AG04449 (cell line): ENCODE measurements around the gene NEMP2.

ENCODE experiments used
- CTCF ChIA-PET: fragments of 350-600 bp; formaldehyde crosslinking; extraction: SDS; loops from one replicate; lab custom pipeline; 2021; ENCODE audit warnings: antibody characterized with exemption; lab: Yijun Ruan, JAX
- POLR2A ChIA-PET: fragments of 400-600, 350-600 bp; formaldehyde crosslinking; extraction: SDS; loops from one replicate; lab custom pipeline; 2020; ENCODE audit warnings: antibody characterized with exemption, inconsistent platforms; lab: Yijun Ruan, JAX
- DNase-seq: peaks from one replicate; pipeline ENCODE4 v3.0.0-alpha.2; 2010; ENCODE audit warnings: low read depth, low spot score
- H3K4me3 ChIP-seq: 2 replicates; pipeline ENCODE4 v1.5.1; 2011; ENCODE audit warnings: low read depth, mild to moderate bottlenecking, control low read depth, low read length
- CTCF ChIP-seq: IDR thresholded peaks from one replicate; pipeline ENCODE4 v1.5.1; 2011; ENCODE audit warnings: mild to moderate bottlenecking, moderate library complexity, low read length, control low read depth, inconsistent platforms; ENCODE audit not compliant: insufficient read depth; ENCODE audit errors: missing control alignments

The NEMP2 gene

GRCh38 chr2:190562121-190562520 is 27.6 kb upstream of the NEMP2 start:
- no peak overlapping the region for H3K4me3 ChIP-seq
- CTCF ChIA-PET, result interaction anchor here (0.9 to 1.4 kb wide), 3 partner anchors 9 to 13 kb away, joined by 3 to 4 read pairs (median 4); no protein-coding TSS in a partner anchor
- POLR2A ChIA-PET, result no interaction called here
- DNase-seq, result no peak
- TF ChIP-seq CTCF, result no peak

DNA sequence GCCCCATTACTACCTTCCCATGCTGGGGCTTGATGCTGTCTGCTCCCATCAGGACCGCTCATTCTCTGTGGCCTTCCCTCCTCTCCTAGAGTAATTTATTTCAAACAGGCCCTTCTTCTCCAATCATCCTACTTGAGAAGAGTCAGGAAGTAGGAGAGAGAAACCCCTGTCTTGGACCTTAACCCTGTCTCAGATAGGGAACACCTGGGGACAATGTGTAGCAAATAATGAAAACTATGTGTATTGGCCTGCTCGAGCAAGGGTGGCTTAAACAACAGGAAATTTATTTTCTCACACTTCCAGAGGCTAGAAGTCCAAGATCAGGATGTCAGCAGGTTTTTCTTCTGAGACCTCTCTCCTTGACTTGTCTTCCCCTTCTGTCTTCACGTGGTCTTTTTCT is 26.6 kb upstream of the NEMP2 start:
- no peak for TF ChIP-seq CTCF
- H3K4me3 ChIP-seq, result no peak overlapping the region
- POLR2A ChIA-PET, result interaction anchor here (0.6 kb wide), 1 partner anchor 467 kb away, joined by 3 read pairs; no protein-coding TSS in a partner anchor
- CTCF ChIA-PET, result interaction anchor here (1.4 kb wide), 1 partner anchor 12 kb away, joined by 4 read pairs; no protein-coding TSS in a partner anchor
- DNase-seq, result no peak

DNA sequence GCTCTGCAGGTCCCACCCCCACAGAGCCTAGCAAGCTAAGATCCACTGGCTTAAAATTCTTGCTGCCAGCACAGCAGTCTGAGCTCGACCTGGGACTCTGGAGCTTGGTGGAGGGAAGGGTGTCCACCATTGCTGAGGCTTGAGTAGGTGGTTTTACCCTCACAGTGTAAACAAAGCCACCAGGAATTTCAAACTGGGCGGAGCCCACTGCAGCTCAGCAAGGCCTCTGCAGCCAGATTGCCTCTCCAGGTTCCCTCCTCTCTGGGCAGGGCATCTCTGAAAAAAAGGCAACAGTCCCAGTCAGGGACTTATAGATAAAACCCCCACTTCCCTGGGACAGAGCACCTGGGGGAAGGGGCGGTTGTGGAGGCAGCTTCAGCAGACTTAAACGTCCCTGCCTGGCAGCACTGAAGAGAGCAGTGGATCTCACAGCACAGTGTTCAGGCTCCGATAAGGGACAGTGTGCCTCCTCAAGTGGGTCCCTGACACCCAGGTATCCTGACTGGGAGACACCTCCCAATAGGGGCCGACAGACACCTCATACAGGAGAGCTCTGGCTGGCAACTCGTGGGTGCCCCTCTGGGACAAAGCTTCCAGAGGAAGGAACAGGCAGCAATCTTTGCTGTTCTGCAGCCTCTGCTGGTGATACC is 20.0 kb upstream of the NEMP2 start:
- CTCF ChIA-PET, result no interaction called here
- TF ChIP-seq CTCF, result no peak
- POLR2A ChIA-PET, result no interaction called here
- H3K4me3 ChIP-seq, result no peak overlapping the region
- DNase-seq, result no peak

- no peak for DNase-seq
- ChIA-PET POLR2A (no interaction called here), CTCF (interaction anchor here (0.7 kb wide), 1 partner anchor 536 kb away, joined by 3 read pairs; no protein-coding TSS in a partner anchor)
- no peak for TF ChIP-seq CTCF
- no peak overlapping the region for H3K4me3 ChIP-seq
These were observed 18.7 kb upstream of the NEMP2 start for GRCh38 chr2:190553254-190553653.

GRCh38 chr2:190551928-190552327 is 17.4 kb upstream of the NEMP2 start:
- DNase-seq, result no peak
- H3K4me3 ChIP-seq, result no peak overlapping the region
- CTCF ChIA-PET, result no interaction called here
- POLR2A ChIA-PET, result no interaction called here
- TF ChIP-seq CTCF, result no peak

DNA sequence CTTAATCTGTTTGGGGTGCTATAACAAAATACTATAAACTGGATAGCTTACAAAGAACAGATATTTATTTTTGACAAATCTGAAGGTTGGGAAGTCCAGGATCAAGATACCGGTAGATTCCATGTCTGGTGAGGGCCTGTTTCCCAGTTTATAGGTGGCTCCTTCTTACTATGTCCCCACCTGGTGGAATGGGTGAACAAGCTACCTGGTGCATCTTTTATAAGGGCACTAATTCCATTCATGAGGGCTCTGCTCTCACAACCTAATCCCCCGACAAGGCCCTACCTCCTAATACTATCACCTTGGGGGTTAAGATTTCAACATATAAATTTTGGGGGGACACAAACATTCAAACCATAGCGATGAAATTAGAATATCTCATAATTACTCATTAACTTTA is 15.6 kb upstream of the NEMP2 start:
- DNase-seq, result no peak
- ChIA-PET POLR2A (no interaction called here), CTCF (interaction anchor here (1.7 kb wide), 1 partner anchor 12 kb away, joined by 4 read pairs; no protein-coding TSS in a partner anchor)
- no peak for TF ChIP-seq CTCF
- no peak overlapping the region for H3K4me3 ChIP-seq
